ENCODE results near the gene DSCAML1. TPM values are rescaled to one million over a fixed set of nuclear protein-coding genes. Genes with fewer than 3 reads are reported as not detected.

Gene DSCAML1
- total and polyA plus RNA-seq, 2 of the 8 experiments (the other 6 are each of a cell fraction or from before 2014, with no cell fraction given) = 0.19 to 0.24 TPM

DNA sequence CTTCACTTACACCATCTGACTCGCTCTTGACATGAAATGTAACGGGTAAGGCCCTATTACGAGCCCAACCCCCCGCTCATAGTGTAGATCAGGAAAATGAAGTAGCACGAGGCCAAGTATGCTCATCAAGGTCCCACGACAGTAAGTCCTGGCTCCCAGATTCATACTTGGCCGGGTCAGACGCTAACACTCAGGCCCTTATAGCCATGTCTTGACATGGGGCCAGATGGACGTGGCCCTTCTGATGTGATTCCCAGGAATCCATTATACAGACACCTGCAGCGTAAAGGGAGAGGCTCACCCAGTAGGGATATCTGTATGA is 294.3 kb downstream of the DSCAML1 start:
- H3K4me3 ChIP-seq (ENCODE audit: extremely low read depth in 1 of 4, insufficient read depth in 2 of 4, low read depth in 3 of 4, low read length in 4 of 4) = no peak overlapping the region
- H2BK20ac ChIP-seq (ENCODE audit: low read length) = peak overlapping the region; percentile 72; the same call in 1 of the 2 replicates
- CTCF ChIA-PET (ENCODE audit: partially characterized antibody) = interaction anchor here (0.8 to 4.0 kb wide), 10 partner anchors 11 to 305 kb away, joined by 3 to 17 read pairs (median 4); no protein-coding TSS in a partner anchor
- FAIRE-seq (no peak), DNase-seq (ENCODE audit: low read depth in 1 of 2, low spot score in 2 of 2) (no peak)
- H2AFZ ChIP-seq (ENCODE audit: low read length) = no peak overlapping the region
- H2BK120ac ChIP-seq (replicated peaks; ENCODE audit: low read depth, low read length) = no peak overlapping the region
- no peak overlapping the region for H4K91ac ChIP-seq (replicated peaks; ENCODE audit: insufficient read length, low read length)
- no peak overlapping the region for H3K56ac ChIP-seq (replicated peaks; ENCODE audit: insufficient read length, low read depth, low read length)
- H3K79me1 ChIP-seq (ENCODE audit: low read depth, low read length) = no peaks in the 10 kb centered on the region
- no peak overlapping the region for H3K18ac ChIP-seq (ENCODE audit: extremely low read depth, low read length)
- H3K27me3 ChIP-seq (replicated peaks in 1 of 4; ENCODE audit: control insufficient read depth in 3 of 4, extremely low read depth in 1 of 4, insufficient read depth in 3 of 4, low read length in 3 of 4) = peaks cover 0 to 5% (median 1%) of the 10 kb centered on the region in 4 experiments; a peak in 4 of 7 replicates
- no peak overlapping the region for H2BK15ac ChIP-seq (ENCODE audit: low read length)
- no peak overlapping the region for H2AK5ac ChIP-seq (ENCODE audit: low read depth, low read length)
- no peak overlapping the region for H3K4ac ChIP-seq (replicated peaks; ENCODE audit: insufficient read length, low read depth, low read length)
- peaks cover 3 to 16% (median 13%) of the 10 kb centered on the region in 4 experiments for H3K4me1 ChIP-seq (replicated peaks in 1 of 4; ENCODE audit: control insufficient read depth in 3 of 4, insufficient read depth in 4 of 4, low read length in 3 of 4)
- H3K79me2 ChIP-seq (ENCODE audit: control insufficient read depth in 1 of 2, insufficient read depth in 2 of 2, low read length in 2 of 2) = no peaks in the 10 kb centered on the region
- H4K5ac ChIP-seq (ENCODE audit: insufficient read length, low read depth, low read length) = no peak overlapping the region
- no peaks in the 10 kb centered on the region for H3K9me3 ChIP-seq (ENCODE audit: insufficient read depth in 2 of 2, low read depth in 1 of 2, low read length in 1 of 2)
- no peak overlapping the region for H4K8ac ChIP-seq (ENCODE audit: extremely low read depth, insufficient read depth, low read length)
- no peak overlapping the region for H2BK5ac ChIP-seq (ENCODE audit: low read depth, low read length)
- H4K20me1 ChIP-seq (replicated peaks in 1 of 2; ENCODE audit: control insufficient read depth in 1 of 2, insufficient read depth in 2 of 2, low read length in 2 of 2) = no peaks in the 10 kb centered on the region
- H3K23ac ChIP-seq (ENCODE audit: insufficient read length) = no peak overlapping the region
- 0 out of 2 replicates have a peak overlapping the region, but pooled peaks have one; percentile 23 for H2BK12ac ChIP-seq (ENCODE audit: low read depth, low read length)
- TF ChIP-seq ASH2L (IDR thresholded peaks at IDR 0.05; ENCODE audit: low read length) = no peak
- TF ChIP-seq CEBPB (IDR thresholded peaks at IDR 0.05; ENCODE audit: low read depth, low read length) = 0 out of 2 replicates have a peak, but pooled peaks have one; percentile 55
- no peak overlapping the region for H3K27ac ChIP-seq (ENCODE audit: low read depth, low read length)
- H3K14ac ChIP-seq (ENCODE audit: insufficient read length) = no peak overlapping the region
- no peak overlapping the region for H3K9ac ChIP-seq (replicated peaks in 1 of 4; ENCODE audit: extremely low read depth in 1 of 4, low read depth in 3 of 4, low read length in 3 of 4)
- no peaks in the 10 kb centered on the region; the same call in 1 of the 2 replicates for H3K23me2 ChIP-seq (ENCODE audit: low read depth, low read length)
- H3K4me2 ChIP-seq (ENCODE audit: insufficient read depth in 1 of 2, low read depth in 2 of 2, low read length in 2 of 2) = peak overlapping the region; percentile 19 to 50; a peak in 2 of 4 replicates
- POLR2A ChIA-PET (ENCODE audit: partially characterized antibody) = interaction anchor here (0.6 to 1.6 kb wide), 4 partner anchors 9 to 220 kb away, joined by 3 to 5 read pairs (median 4); no protein-coding TSS in a partner anchor
- 71% methylated on average over 10 of the region's 10 CpGs; no CpG with 5 or more reads in 1 of the 2 experiments for WGBS, 2 experiments (ENCODE audit: extremely low coverage in 1 of 2, insufficient coverage in 1 of 2, insufficient read length in 1 of 2, insufficient replicate concordance in 2 of 2, low coverage in 1 of 2, low lambda C conversion rate in 2 of 2, missing lambda C conversion rate in 1 of 2)
- no peaks in the 10 kb centered on the region for H3K36me3 ChIP-seq (ENCODE audit: control insufficient read depth in 2 of 4, insufficient read depth in 4 of 4, low read length in 3 of 4)

All from H1 (cell line).